SU-DHL-6 (cell line): ENCODE results near the gene LSP1.

Experiments
- H2AFZ ChIP-seq: fragments of 200-600 bp; sonication (generic); 2 replicates; pipeline ENCODE4 v1.6.1; 2014; ENCODE audit warnings: low read depth, mild to moderate bottlenecking, moderate library complexity, mixed read lengths, antibody characterized with exemption, low read length; ENCODE audit not compliant: severe bottlenecking
- H3F3A ChIP-seq: fragments of 200-600 bp; shearing (Covaris generic); 2 replicates; pipeline ENCODE4 v1.6.0; 2016; ENCODE audit warnings: antibody characterized with exemption, mild to moderate bottlenecking; ENCODE audit not compliant: insufficient read depth
- H3K27ac ChIP-seq: fragments of 200-600 bp; sonication (generic); 2 replicates; pipeline ENCODE4 v1.5.1; 2016; ENCODE audit warnings: low read depth, mild to moderate bottlenecking, low read length, moderate library complexity, mixed read lengths
- H3K27me3 ChIP-seq: fragments of 200-600 bp; sonication (generic), shearing (Covaris generic); 2 replicates; pipeline ENCODE4 v1.6.0; 2014; ENCODE audit warnings: mild to moderate bottlenecking, low read length
- H3K36me3 ChIP-seq: fragments of 200-600 bp; sonication (generic); 2 replicates; pipeline ENCODE4 v1.6.1; 2014; ENCODE audit warnings: mild to moderate bottlenecking, low read length, mixed read lengths
- H3K4me2 ChIP-seq: fragments of 300-600, 200-600 bp; shearing (Covaris generic), sonication (generic); 2 replicates; pipeline ENCODE4 v1.6.0; 2014; ENCODE audit warnings: low read length, low read depth, mild to moderate bottlenecking; ENCODE audit not compliant: poor library complexity, severe bottlenecking
- H3K4me3 ChIP-seq: fragments of 200-600 bp; sonication (generic); 2 replicates; pipeline ENCODE4 v1.5.1; 2014; ENCODE audit warnings: antibody characterized with exemption, low read length, mild to moderate bottlenecking, mixed read lengths; ENCODE audit not compliant: insufficient read depth, poor library complexity, severe bottlenecking
- H3K79me2 ChIP-seq: fragments of 200-600 bp; sonication (generic); 2 replicates; pipeline ENCODE4 v1.6.1; 2014; ENCODE audit warnings: mild to moderate bottlenecking, low read length, moderate library complexity; ENCODE audit not compliant: insufficient read depth
- H3K9ac ChIP-seq: fragments of 200-600 bp; sonication (generic); 2 replicates; pipeline ENCODE4 v1.7.0; 2014; ENCODE audit warnings: mild to moderate bottlenecking, low read length
- H3K9me2 ChIP-seq: fragments of 200-600 bp; sonication (generic); replicated peaks from 2 replicates; pipeline ENCODE4 v1.6.1; 2014; ENCODE audit warnings: low read length; ENCODE audit not compliant: insufficient read depth
- H3K9me3 ChIP-seq: fragments of 200-600 bp; sonication (generic); 2 replicates; pipeline ENCODE4 v1.6.1; 2014; ENCODE audit warnings: low read length, mixed read lengths; ENCODE audit not compliant: insufficient read depth
- H4K20me1 ChIP-seq: fragments of 200-600 bp; sonication (generic); 2 replicates; pipeline ENCODE4 v1.6.1; 2014; ENCODE audit warnings: low read depth, mild to moderate bottlenecking, antibody characterized with exemption, low read length, moderate library complexity, mixed read lengths
- CTCF ChIP-seq: fragments of 200-600 bp; sonication (generic); IDR thresholded peaks from one replicate; pipeline ENCODE4 v1.5.1; 2017; ENCODE audit warnings: antibody characterized with exemption, mild to moderate bottlenecking, low read length, moderate library complexity; ENCODE audit not compliant: insufficient read depth, poor library complexity, severe bottlenecking
- EZH2phosphoT487 ChIP-seq: fragments of 200-600 bp; sonication (generic), shearing (Covaris generic); conservative IDR thresholded peaks from 2 replicates; pipeline ENCODE4 v1.6.1; 2018; ENCODE audit warnings: mild to moderate bottlenecking, antibody characterized with exemption, low read length, moderate library complexity, mixed read lengths

LSP1 gene

GRCh38 chr11:1827095-1827813, 25.6 kb upstream of the LSP1 start:
- no peaks in the 10 kb centered on the region for H3K36me3 ChIP-seq
- TF ChIP-seq EZH2phosphoT487 (no peak), CTCF (no peak)
- no peaks in the 10 kb centered on the region for H3K79me2 ChIP-seq
- no peak overlapping the region for H3K4me2 ChIP-seq
- H2AFZ ChIP-seq: no peak overlapping the region
- no peaks in the 10 kb centered on the region for H3F3A ChIP-seq
- H3K9me3 ChIP-seq: no peaks in the 10 kb centered on the region
- H4K20me1 ChIP-seq: no peaks in the 10 kb centered on the region
- H3K27me3 ChIP-seq: no peaks in the 10 kb centered on the region
- H3K4me3 ChIP-seq: no peak overlapping the region
- no peak overlapping the region for H3K27ac ChIP-seq
- no peak overlapping the region for H3K9ac ChIP-seq
- H3K9me2 ChIP-seq: no peaks in the 10 kb centered on the region

- H3K4me3 ChIP-seq: no peak overlapping the region
- H3K27me3 ChIP-seq: no peaks in the 10 kb centered on the region
- H3K27ac ChIP-seq: no peak overlapping the region
- H3K36me3 ChIP-seq: no peaks in the 10 kb centered on the region
- H3K9me2 ChIP-seq: no peaks in the 10 kb centered on the region
- H3F3A ChIP-seq: no peaks in the 10 kb centered on the region
- H2AFZ ChIP-seq: no peak overlapping the region
- H4K20me1 ChIP-seq: no peaks in the 10 kb centered on the region
- H3K4me2 ChIP-seq: no peak overlapping the region
- TF ChIP-seq CTCF: no peak
- no peaks in the 10 kb centered on the region for H3K79me2 ChIP-seq
- H3K9ac ChIP-seq: no peak overlapping the region
- H3K9me3 ChIP-seq: no peaks in the 10 kb centered on the region
Measured at GRCh38 chr11:1827931-1828330, 25.0 kb upstream of the LSP1 start.

- H2AFZ ChIP-seq: no peak overlapping the region
- no peaks in the 10 kb centered on the region for H3F3A ChIP-seq
- no peaks in the 10 kb centered on the region for H4K20me1 ChIP-seq
- no peak overlapping the region for H3K9ac ChIP-seq
- no peak overlapping the region for H3K4me2 ChIP-seq
- H3K9me2 ChIP-seq: no peaks in the 10 kb centered on the region
- TF ChIP-seq EZH2phosphoT487 (no peak), CTCF (no peak)
- no peaks in the 10 kb centered on the region for H3K9me3 ChIP-seq
- H3K36me3 ChIP-seq: no peaks in the 10 kb centered on the region
- no peak overlapping the region for H3K4me3 ChIP-seq
- H3K27me3 ChIP-seq: no peaks in the 10 kb centered on the region
- no peak overlapping the region for H3K27ac ChIP-seq
- H3K79me2 ChIP-seq: no peaks in the 10 kb centered on the region
Measured at GRCh38 chr11:1828542-1828941, 24.3 kb upstream of the LSP1 start.
